ENCODE results near the gene SLC2A3.
"Not testable (repeated sequence)": the region's sequence is repeated elsewhere in the genome, so short reads cannot be mapped to it uniquely, and the experiment has no call there.

DNA sequence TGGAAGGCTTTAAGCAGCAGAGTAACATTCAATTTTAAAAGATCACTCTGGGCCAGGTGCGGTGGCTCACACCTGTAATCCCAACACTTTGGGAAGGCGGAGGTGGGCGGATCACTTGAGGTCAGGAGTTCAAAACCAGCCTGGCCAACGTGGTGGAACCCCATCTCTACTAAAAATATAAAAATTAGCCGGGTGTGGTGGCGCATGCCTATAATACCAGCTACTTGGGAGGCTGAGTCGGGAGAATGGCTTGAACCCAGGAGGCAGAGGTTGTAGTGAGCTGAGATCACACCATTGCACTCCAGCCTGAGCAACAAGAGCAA is 17.8 kb downstream of the SLC2A3 start:
- TF ChIP-seq CTCF (CRISPR knock-in tag; IDR thresholded peaks at IDR 0.05); SIX1 (CRISPR knock-in tag; IDR thresholded peaks at IDR 0.05; ENCODE audit: borderline replicate concordance); TRIM22 (IDR thresholded peaks at IDR 0.05); ZNF709 (CRISPR knock-in tag; IDR thresholded peaks at IDR 0.05); E2F1 (CRISPR knock-in tag; IDR thresholded peaks at IDR 0.05); MYPOP (CRISPR knock-in tag; IDR thresholded peaks at IDR 0.05); ZNF570 (CRISPR knock-in tag; IDR thresholded peaks at IDR 0.05; ENCODE audit: borderline replicate concordance); CHD4 (IDR thresholded peaks at IDR 0.05; ENCODE audit: borderline replicate concordance, low read length): not testable (repeated sequence)
